Neural cell (in vitro differentiated cells): ENCODE data around the gene LHFPL2. TPM values are rescaled to one million over a fixed set of nuclear protein-coding genes. Genes with fewer than 3 reads are reported as not detected.

Experiments
- H2AFZ ChIP-seq: fragments of 200-600, 300-800 bp; sonication (generic), shearing (Covaris generic); 2 replicates; pipeline ENCODE4 v1.6.0; 2014; ENCODE audit warnings: low read depth, mild to moderate bottlenecking, antibody characterized with exemption, low read length, moderate library complexity
- H3F3A ChIP-seq: fragments of 200-600 bp; shearing (Covaris generic); 2 replicates; pipeline ENCODE4 v1.6.1; 2016; ENCODE audit warnings: mild to moderate bottlenecking, moderate library complexity, mixed read lengths, antibody characterized with exemption, low read length; ENCODE audit not compliant: insufficient read depth, poor library complexity, severe bottlenecking
- H3K27ac ChIP-seq: fragments of 200-600, 300-800 bp; sonication (generic), shearing (Covaris generic); 2 replicates; pipeline ENCODE4 v1.5.1; 2014; ENCODE audit warnings: mild to moderate bottlenecking, low read length, moderate library complexity
- H3K27me3 ChIP-seq: fragments of 300-800, 200-600 bp; sonication (generic), shearing (Covaris generic); 2 replicates; pipeline ENCODE4 v1.6.0; 2014; ENCODE audit warnings: mild to moderate bottlenecking, low read depth, low read length, moderate library complexity; ENCODE audit not compliant: insufficient read depth
- H3K36me3 ChIP-seq: fragments of 300-800, 200-600 bp; sonication (generic), shearing (Covaris generic); 2 replicates; pipeline ENCODE4 v1.5.1; 2014; ENCODE audit warnings: mild to moderate bottlenecking, antibody characterized with exemption, low read length, moderate library complexity; ENCODE audit not compliant: insufficient read depth
- H3K4me2 ChIP-seq: fragments of 300-800, 200-600 bp; sonication (generic), shearing (Covaris generic); 2 replicates; pipeline ENCODE4 v1.6.0; 2014; ENCODE audit warnings: mild to moderate bottlenecking, low read length
- H3K4me3 ChIP-seq: fragments of 300-800, 200-600 bp; sonication (generic), shearing (Covaris generic); 2 replicates; pipeline ENCODE4 v1.5.1; 2014; ENCODE audit warnings: mild to moderate bottlenecking, low read length, moderate library complexity
- H3K79me2 ChIP-seq: fragments of 200-600 bp; shearing (Covaris generic); replicated peaks from 2 replicates; pipeline ENCODE4 v1.6.0; 2014; ENCODE audit warnings: mild to moderate bottlenecking, low read length, moderate library complexity; ENCODE audit not compliant: insufficient read depth
- H3K9ac ChIP-seq: fragments of 300-800, 200-600 bp; sonication (generic), shearing (Covaris generic); 2 replicates; pipeline ENCODE4 v1.6.1; 2016; ENCODE audit warnings: mild to moderate bottlenecking, low read length, mixed read lengths
- H3K9me2 ChIP-seq: fragments of 200-600 bp; shearing (Covaris generic); 2 replicates; pipeline ENCODE4 v1.6.1; 2016; ENCODE audit warnings: mild to moderate bottlenecking, low read length, mixed read lengths; ENCODE audit not compliant: insufficient read depth
- H3K9me3 ChIP-seq: fragments of 200-600, 300-800 bp; sonication (generic), shearing (Covaris generic); 2 replicates; pipeline ENCODE4 v1.6.1; 2016; ENCODE audit warnings: mild to moderate bottlenecking, mixed run types, low read length, moderate library complexity, mixed read lengths
- H4K20me1 ChIP-seq: fragments of 200-600 bp; shearing (Covaris generic); 2 replicates; pipeline ENCODE4 v1.6.1; 2016; ENCODE audit warnings: mild to moderate bottlenecking, mixed run types; ENCODE audit not compliant: insufficient read depth
- EZH2 ChIP-seq: fragments of 200-600, 300-800 bp; shearing (Covaris generic), sonication (generic); IDR thresholded peaks from 2 replicates; pipeline ENCODE4 v1.6.1; 2014; ENCODE audit warnings: antibody characterized with exemption, low read length, borderline replicate concordance, mild to moderate bottlenecking; ENCODE audit not compliant: insufficient read depth, poor library complexity, severe bottlenecking
- MXI1 ChIP-seq: fragments of 450-650 bp; conservative IDR thresholded peaks from 2 replicates; pipeline ENCODE4 v1.6.1; 2014; ENCODE audit warnings: antibody characterized with exemption, mild to moderate bottlenecking; ENCODE audit not compliant: poor library complexity, severe bottlenecking
- POLR2AphosphoS5 ChIP-seq: IDR thresholded peaks from 2 replicates; pipeline ENCODE4 v1.6.1; 2012
- RAD21 ChIP-seq: fragments of 450-650 bp; conservative IDR thresholded peaks from 2 replicates; pipeline ENCODE4 v1.6.1; 2014; ENCODE audit warnings: antibody characterized with exemption, mild to moderate bottlenecking, moderate library complexity
- SMC3 ChIP-seq: fragments of 450-650 bp; conservative IDR thresholded peaks from 2 replicates; pipeline ENCODE4 v1.6.1; 2014; ENCODE audit warnings: antibody characterized with exemption, mild to moderate bottlenecking, moderate library complexity; ENCODE audit not compliant: poor library complexity
- polyA plus RNA-seq: library from polyadenylated mRNA; depleted of rRNA; stranded (reverse); fragments of >200 nt; gene quantifications from 2 replicates; pipeline ENCODE4 v1.2.3, GENCODE V29; 2014
- TF ChIP-seq, protein P1 (sequence below): IDR thresholded peaks from 2 replicates; pipeline ENCODE4 v1.6.1; 2012; ENCODE audit warnings: borderline replicate concordance
- TF ChIP-seq, protein P2 (sequence below): fragments of 450-650 bp; IDR thresholded peaks from 2 replicates; pipeline ENCODE4 v1.5.1; 2014; ENCODE audit warnings: antibody characterized with exemption, mild to moderate bottlenecking, moderate library complexity; ENCODE audit not compliant: poor library complexity, severe bottlenecking

LHFPL2 gene
- polyA plus RNA-seq, 1 donor from 2014 or later = 1.6 TPM

- TF ChIP-seq MXI1 (no peak), SMC3 (no peak), RAD21 (no peak), EZH2 (no peak), POLR2AphosphoS5 (no peak)
- TF ChIP-seq, protein P1, sequence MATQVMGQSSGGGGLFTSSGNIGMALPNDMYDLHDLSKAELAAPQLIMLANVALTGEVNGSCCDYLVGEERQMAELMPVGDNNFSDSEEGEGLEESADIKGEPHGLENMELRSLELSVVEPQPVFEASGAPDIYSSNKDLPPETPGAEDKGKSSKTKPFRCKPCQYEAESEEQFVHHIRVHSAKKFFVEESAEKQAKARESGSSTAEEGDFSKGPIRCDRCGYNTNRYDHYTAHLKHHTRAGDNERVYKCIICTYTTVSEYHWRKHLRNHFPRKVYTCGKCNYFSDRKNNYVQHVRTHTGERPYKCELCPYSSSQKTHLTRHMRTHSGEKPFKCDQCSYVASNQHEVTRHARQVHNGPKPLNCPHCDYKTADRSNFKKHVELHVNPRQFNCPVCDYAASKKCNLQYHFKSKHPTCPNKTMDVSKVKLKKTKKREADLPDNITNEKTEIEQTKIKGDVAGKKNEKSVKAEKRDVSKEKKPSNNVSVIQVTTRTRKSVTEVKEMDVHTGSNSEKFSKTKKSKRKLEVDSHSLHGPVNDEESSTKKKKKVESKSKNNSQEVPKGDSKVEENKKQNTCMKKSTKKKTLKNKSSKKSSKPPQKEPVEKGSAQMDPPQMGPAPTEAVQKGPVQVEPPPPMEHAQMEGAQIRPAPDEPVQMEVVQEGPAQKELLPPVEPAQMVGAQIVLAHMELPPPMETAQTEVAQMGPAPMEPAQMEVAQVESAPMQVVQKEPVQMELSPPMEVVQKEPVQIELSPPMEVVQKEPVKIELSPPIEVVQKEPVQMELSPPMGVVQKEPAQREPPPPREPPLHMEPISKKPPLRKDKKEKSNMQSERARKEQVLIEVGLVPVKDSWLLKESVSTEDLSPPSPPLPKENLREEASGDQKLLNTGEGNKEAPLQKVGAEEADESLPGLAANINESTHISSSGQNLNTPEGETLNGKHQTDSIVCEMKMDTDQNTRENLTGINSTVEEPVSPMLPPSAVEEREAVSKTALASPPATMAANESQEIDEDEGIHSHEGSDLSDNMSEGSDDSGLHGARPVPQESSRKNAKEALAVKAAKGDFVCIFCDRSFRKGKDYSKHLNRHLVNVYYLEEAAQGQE = no peak
- no peak overlapping the region for H3K27ac ChIP-seq
- no peak overlapping the region for H2AFZ ChIP-seq
- no peak overlapping the region for H3K9ac ChIP-seq
- no peaks in the 10 kb centered on the region for H3F3A ChIP-seq
- H3K9me2 ChIP-seq = no peaks in the 10 kb centered on the region
- H4K20me1 ChIP-seq = no peaks in the 10 kb centered on the region
- H3K27me3 ChIP-seq = no peaks in the 10 kb centered on the region
- no peaks in the 10 kb centered on the region for H3K9me3 ChIP-seq
- no peaks in the 10 kb centered on the region for H3K79me2 ChIP-seq
- H3K36me3 ChIP-seq = no peaks in the 10 kb centered on the region
- no peak overlapping the region for H3K4me2 ChIP-seq
- H3K4me3 ChIP-seq = no peak overlapping the region
These were observed 103.2 kb downstream of the LHFPL2 start for GRCh38 chr5:78545406-78545805.

DNA sequence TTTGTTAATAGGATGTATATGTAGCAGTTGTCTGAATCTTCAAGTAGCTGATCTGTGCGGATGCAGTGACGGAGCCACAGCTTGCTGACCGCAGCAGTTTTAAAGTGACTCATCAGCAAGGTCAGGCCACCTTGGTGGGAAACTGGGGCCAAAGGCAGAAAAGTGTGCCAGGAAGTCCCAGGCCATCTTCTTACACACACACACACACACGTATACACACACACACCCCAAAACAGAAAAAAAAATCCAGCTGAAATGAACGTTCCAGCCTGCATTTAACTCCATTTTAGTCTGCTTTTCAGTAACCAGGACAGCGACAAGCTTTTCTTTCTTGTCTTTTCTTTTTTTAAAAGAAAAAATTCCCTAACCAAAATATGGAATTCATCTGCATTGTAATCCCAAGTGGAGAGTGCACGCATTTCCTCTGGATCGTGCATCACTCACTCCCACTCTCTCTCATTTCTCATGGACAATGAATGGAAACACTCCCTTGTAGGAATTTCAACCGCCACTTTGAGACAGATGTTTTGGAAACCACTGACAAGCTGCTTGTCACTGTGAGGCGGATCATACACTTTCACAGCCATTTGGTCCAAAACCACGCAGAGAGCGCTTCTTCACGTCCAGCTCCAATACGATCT is 103.9 kb downstream of the LHFPL2 start:
- no peak overlapping the region for H3K27ac ChIP-seq
- H3K4me3 ChIP-seq = no peak overlapping the region
- no peaks in the 10 kb centered on the region for H3K9me2 ChIP-seq
- H2AFZ ChIP-seq = no peak overlapping the region
- no peaks in the 10 kb centered on the region for H3K36me3 ChIP-seq
- H3F3A ChIP-seq = no peaks in the 10 kb centered on the region
- TF ChIP-seq EZH2 (no peak), SMC3 (no peak), POLR2AphosphoS5 (no peak)
- TF ChIP-seq, protein P2, sequence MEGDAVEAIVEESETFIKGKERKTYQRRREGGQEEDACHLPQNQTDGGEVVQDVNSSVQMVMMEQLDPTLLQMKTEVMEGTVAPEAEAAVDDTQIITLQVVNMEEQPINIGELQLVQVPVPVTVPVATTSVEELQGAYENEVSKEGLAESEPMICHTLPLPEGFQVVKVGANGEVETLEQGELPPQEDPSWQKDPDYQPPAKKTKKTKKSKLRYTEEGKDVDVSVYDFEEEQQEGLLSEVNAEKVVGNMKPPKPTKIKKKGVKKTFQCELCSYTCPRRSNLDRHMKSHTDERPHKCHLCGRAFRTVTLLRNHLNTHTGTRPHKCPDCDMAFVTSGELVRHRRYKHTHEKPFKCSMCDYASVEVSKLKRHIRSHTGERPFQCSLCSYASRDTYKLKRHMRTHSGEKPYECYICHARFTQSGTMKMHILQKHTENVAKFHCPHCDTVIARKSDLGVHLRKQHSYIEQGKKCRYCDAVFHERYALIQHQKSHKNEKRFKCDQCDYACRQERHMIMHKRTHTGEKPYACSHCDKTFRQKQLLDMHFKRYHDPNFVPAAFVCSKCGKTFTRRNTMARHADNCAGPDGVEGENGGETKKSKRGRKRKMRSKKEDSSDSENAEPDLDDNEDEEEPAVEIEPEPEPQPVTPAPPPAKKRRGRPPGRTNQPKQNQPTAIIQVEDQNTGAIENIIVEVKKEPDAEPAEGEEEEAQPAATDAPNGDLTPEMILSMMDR = no peak
- TF ChIP-seq, protein P1 = no peak
- no peaks in the 10 kb centered on the region for H3K9me3 ChIP-seq
- H4K20me1 ChIP-seq = no peaks in the 10 kb centered on the region
- no peaks in the 10 kb centered on the region for H3K27me3 ChIP-seq
- no peaks in the 10 kb centered on the region for H3K79me2 ChIP-seq
- H3K9ac ChIP-seq = no peak overlapping the region
- H3K4me2 ChIP-seq = no peak overlapping the region
